Epithelial cell of proximal tubule (primary cell): ENCODE data around the gene MRGPRG. TPM values are rescaled to one million over a fixed set of nuclear protein-coding genes. Genes with fewer than 3 reads are reported as not detected.

Experiments used
- DNase-seq: peaks from one replicate; pipeline ENCODE4 v3.0.0-alpha.2; 2011; ENCODE audit warnings: low read depth
- H3K4me3 ChIP-seq: 2 replicates; pipeline ENCODE4 v1.5.1; 2011; ENCODE audit warnings: low read depth, mild to moderate bottlenecking, low read length
- total RNA-seq: library from RNA; depleted of rRNA; stranded (reverse); fragments of >200 nt; gene quantifications from 2 replicates; pipeline ENCODE4 v1.2.3, GENCODE V29; 2015
- TF ChIP-seq, protein P1 (sequence below): conservative IDR thresholded peaks from 2 replicates; pipeline ENCODE4 v1.5.1; 2012; ENCODE audit warnings: low read depth, mild to moderate bottlenecking, low read length

Gene MRGPRG
- total RNA-seq, 1 donor from 2014 or later: not detected

DNA sequence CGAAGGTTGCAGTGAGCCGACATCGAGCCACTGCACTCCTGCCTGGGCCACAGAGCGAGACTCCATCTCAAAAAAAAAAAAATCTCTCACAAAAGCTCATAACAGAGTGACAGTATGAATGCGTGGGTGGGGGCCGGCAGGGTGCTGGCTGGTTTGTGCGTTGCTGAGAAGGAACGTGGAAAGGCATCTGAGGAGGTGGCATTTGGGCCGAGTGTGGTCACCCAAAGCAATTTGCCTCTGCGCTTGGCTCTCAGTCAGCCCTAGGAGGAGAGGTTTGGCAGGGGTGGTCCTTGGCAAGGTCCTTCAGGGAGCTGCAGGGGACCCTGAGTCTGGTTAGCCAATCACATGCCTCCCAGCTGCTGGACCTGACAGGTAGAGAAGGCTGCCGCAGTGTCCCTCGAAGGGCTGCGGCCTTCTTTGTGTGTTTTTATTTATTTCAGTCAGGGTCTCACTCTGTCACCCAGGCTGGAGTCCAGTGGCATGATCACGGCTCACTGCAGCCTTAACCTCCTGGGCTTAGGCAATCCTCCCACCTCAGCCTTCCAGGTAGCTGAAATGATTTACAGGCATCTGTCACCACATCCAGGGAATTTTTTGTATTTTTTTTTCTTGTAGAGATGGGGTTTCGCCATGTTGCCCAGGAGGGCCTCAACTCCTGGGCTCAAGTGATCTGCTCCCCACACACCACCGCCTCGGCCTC, 30.0 kb downstream of the MRGPRG start:
- H3K4me3 ChIP-seq: no peak overlapping the region
- no peak for DNase-seq
- TF ChIP-seq, protein P1, sequence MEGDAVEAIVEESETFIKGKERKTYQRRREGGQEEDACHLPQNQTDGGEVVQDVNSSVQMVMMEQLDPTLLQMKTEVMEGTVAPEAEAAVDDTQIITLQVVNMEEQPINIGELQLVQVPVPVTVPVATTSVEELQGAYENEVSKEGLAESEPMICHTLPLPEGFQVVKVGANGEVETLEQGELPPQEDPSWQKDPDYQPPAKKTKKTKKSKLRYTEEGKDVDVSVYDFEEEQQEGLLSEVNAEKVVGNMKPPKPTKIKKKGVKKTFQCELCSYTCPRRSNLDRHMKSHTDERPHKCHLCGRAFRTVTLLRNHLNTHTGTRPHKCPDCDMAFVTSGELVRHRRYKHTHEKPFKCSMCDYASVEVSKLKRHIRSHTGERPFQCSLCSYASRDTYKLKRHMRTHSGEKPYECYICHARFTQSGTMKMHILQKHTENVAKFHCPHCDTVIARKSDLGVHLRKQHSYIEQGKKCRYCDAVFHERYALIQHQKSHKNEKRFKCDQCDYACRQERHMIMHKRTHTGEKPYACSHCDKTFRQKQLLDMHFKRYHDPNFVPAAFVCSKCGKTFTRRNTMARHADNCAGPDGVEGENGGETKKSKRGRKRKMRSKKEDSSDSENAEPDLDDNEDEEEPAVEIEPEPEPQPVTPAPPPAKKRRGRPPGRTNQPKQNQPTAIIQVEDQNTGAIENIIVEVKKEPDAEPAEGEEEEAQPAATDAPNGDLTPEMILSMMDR: no peak

DNA sequence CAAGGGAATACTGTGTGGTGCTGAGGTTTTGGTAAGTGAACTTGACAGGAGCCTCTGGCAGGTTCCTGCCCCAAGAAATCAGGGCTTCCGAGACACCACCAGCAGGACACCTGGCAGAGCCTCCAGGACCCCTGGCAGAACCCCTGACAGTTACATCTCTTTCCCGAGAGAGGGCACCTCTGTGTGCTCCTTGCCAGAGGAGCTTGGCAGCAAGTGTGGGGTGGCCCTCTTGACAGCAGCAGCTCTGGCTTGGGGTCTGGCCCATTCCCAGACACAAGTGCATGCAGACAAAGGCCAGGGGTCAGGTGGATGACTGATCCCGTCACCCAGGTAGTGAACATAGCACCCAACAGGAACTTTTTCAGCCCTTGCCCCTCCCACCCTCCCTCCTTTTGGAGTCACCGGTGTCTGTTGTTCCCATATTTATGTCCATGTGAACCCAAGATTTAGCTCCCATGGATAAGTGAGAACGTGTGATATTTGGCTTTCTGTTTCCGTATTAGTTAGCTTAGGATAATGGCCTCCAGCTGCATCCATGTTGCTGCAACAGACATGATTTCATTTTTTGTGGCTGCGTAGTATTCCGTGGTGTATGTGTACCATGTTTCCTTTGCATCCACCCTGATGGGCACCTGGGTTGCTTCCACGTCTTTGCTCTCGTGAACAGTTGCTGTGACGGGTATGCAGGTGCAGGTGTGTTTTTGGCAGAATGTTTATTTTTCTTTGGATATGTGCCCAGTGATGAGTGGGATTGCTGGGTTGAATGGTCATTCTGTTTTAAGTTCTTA, 32.3 kb downstream of the MRGPRG start:
- TF ChIP-seq, protein P1: no peak
- DNase-seq: no peak
- no peak overlapping the region for H3K4me3 ChIP-seq

DNA sequence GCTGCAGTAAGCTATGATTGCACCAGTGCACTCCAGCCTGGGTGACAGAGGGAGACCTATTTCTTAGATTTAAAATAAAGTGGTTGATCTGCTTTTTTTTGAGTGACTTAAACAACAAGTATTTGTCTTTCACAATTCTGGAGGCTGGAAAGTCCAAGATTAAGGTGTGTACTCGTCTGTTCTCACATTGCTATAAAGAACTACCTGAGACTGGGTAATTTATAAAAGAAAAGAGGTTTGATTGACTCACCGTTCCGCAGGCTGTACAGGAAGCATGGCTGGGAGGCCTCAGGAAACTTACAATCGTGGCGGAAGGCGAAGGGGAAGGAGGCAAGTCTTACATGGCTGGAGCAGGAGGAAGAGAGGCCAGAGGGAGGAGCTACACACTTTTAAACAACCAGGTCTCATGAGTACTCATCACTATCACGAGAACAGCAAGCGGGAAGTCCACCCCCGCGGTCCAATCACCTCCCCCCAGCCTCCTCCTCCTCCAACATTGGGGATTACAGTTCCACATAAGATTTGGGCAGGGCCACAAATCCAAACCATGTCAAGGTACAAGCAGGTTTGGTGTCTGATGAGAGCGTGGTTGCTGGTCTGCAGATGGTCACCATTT, 33.8 kb downstream of the MRGPRG start:
- TF ChIP-seq, protein P1: no peak
- DNase-seq: no peak
- H3K4me3 ChIP-seq: no peak overlapping the region

DNA sequence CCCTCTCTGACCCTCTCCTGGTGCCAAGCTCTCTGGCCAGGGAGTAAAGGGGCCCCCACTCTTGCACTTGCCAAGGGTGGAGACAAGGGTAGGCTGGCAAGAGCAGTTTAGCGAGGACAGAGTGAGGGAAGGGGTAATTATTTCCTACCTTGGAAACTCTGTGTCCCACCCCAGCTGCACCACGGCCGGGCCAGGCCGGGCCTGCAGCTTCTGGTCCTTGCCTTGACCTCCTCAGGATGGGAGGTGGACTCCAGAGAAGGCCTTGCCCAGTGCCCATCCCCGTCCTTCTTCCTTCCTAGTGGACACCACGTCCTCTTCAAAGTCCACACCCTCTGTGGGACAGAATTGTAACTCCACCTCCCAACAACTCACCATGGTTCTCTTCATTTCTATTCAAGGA, 35.1 kb downstream of the MRGPRG start:
- TF ChIP-seq, protein P1: no peak
- DNase-seq: no peak
- no peak overlapping the region for H3K4me3 ChIP-seq

DNA sequence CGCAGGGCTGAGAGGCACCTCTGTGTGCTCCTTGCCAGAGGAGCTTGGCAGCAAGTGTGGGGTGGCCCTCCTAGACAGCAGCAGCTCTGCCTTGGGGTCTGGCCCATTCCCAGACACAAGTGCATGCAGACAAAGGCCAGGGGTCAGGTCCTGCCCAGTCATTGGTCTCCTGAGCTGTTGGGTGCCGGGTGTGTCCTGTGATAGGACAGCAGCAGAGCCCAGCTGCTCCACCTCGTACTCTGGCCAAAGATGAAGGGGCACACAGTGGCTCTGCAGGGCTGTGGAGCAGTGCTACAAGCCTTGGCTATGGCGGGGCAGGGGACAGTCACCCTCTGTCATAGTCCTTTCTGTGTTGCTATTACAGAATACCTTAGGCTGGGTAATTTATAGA, 36.2 kb downstream of the MRGPRG start:
- no peak for DNase-seq
- H3K4me3 ChIP-seq: no peak overlapping the region
- TF ChIP-seq, protein P1: no peak

DNA sequence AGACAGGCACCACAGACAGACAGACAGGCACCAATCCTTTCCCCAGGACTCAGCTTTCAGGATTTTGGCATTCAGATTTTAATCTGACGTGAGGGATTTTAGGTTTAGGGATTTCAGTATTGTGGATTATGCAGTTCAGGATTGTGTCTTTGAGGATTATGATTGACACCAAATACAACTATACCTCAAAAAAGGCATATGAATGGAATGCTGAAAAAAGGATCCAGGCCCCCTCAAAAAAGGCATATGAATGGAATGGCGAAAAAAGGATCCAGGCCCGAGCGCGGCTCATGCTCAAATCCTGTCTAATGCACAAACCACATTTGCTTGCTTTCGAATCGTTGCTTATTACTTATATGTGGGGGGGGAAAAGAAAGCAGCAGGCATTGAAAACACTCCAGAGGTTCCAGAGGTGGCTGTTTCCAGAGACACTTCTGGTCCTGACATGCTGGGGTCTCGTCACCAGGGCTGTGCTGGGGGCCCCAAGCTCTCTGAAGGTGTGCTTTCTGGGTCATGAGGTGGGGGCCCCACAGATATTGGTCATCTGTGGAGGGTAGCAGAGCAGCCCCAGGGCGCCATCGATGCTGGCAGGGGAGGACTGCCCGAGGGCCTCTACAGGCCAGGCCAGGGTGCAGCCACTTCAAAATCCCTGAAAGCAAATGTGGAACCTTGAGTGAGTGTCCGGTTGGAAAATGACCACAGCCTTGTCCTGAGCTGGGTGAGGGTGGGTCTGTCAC, 36.7 kb downstream of the MRGPRG start:
- DNase-seq: no peak
- no peak overlapping the region for H3K4me3 ChIP-seq
- TF ChIP-seq, protein P1: no peak
